Bronchial epithelial cell (primary cell): ENCODE results near the gene ACKR1. TPM values are rescaled to one million over a fixed set of nuclear protein-coding genes. Genes with fewer than 3 reads are reported as not detected.
A peak's percentile ranks its signal among the peaks of the same experiment; 100 is the strongest.

ENCODE experiments used
- DNase-seq: peaks from one replicate; pipeline ENCODE4 v3.0.0-alpha.2; 2010; ENCODE audit warnings: low read depth
- FAIRE-seq: peaks from 2 replicates; lab custom pipeline; 2011; peaks lifted over from hg19 to GRCh38; lab: Jason Lieb, UNC
- H3K27me3 ChIP-seq: 2 replicates; pipeline ENCODE4 v1.5.1; 2011; ENCODE audit warnings: low read length; ENCODE audit not compliant: control insufficient read depth, insufficient read depth
- H3K36me3 ChIP-seq: 2 replicates; pipeline ENCODE4 v1.5.1; 2011; ENCODE audit warnings: low read length; ENCODE audit not compliant: control insufficient read depth, insufficient read depth
- H3K4me3 ChIP-seq: 2 replicates; pipeline ENCODE4 v1.5.1; 2011; ENCODE audit warnings: mild to moderate bottlenecking, low read depth, low read length, control low read depth
- CTCF ChIP-seq: IDR thresholded peaks from 2 replicates; pipeline ENCODE4 v1.5.1; 2011; ENCODE audit warnings: mild to moderate bottlenecking, moderate library complexity, low read length, control low read depth, inconsistent platforms; ENCODE audit not compliant: insufficient read depth, severe bottlenecking
- total RNA-seq: library from RNA; depleted of rRNA; stranded (reverse); fragments of >200 nt; gene quantifications from 2 replicates; pipeline ENCODE4 v1.2.1, GENCODE V29; 2014

ACKR1 gene
- total RNA-seq, 1 donor from 2014 or later = not detected

GRCh38 chr1:159222075-159222865 is 17.6 kb downstream of the ACKR1 start:
- no peak for TF ChIP-seq CTCF
- FAIRE-seq (no peak), DNase-seq (no peak)
- Histone ChIP-seq H3K36me3 (no peaks in the 10 kb centered on the region), H3K4me3 (no peak overlapping the region), H3K27me3 (no peaks in the 10 kb centered on the region)

DNA sequence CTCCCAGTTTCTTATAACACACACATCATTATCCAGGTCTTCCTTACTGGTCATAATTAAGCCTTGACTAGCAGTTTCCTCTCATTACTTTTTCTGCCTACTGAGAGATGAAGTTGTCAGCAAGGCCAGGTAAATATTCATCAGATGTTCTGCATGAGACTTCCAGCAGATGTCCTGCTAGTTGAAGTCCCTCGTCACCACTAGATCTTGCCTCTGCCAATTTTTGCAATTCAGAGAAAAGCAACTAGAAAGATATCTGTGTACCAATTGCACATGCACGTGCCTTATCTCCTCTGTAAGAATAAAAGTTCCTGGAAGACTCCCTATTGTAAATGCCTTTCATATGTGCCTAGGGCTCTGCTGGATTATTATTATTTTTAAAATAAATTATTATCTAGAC is 18.3 kb downstream of the ACKR1 start:
- FAIRE-seq = no peak
- no peak for TF ChIP-seq CTCF
- H3K36me3 ChIP-seq = no peaks in the 10 kb centered on the region

GRCh38 chr1:159228554-159228953 is 23.9 kb downstream of the ACKR1 start:
- H3K27me3 ChIP-seq = no peaks in the 10 kb centered on the region
- TF ChIP-seq CTCF = no peak
- FAIRE-seq (no peak), DNase-seq (no peak)
- H3K4me3 ChIP-seq = no peak overlapping the region
- H3K36me3 ChIP-seq = no peaks in the 10 kb centered on the region

More for the DNA sequence above, 18.3 kb downstream of the ACKR1 start:
- Histone ChIP-seq H3K27me3 (no peaks in the 10 kb centered on the region), H3K4me3 (no peak overlapping the region)
- no peak for DNase-seq

GRCh38 chr1:159229260-159229885 is 24.7 kb downstream of the ACKR1 start:
- FAIRE-seq = peak; percentile 43
- no peak for DNase-seq
- Histone ChIP-seq H3K4me3 (no peak overlapping the region), H3K36me3 (no peaks in the 10 kb centered on the region), H3K27me3 (no peaks in the 10 kb centered on the region)
- no peak for TF ChIP-seq CTCF

- DNase-seq (peak; percentile 60), FAIRE-seq (no peak)
- TF ChIP-seq CTCF = no peak
- H3K4me3 ChIP-seq = no peak overlapping the region
- no peaks in the 10 kb centered on the region for H3K36me3 ChIP-seq
- H3K27me3 ChIP-seq = no peaks in the 10 kb centered on the region
Measured at GRCh38 chr1:159229896-159230295, 25.2 kb downstream of the ACKR1 start.
